GM18858 (cell line): ENCODE data around the gene SLC18A2.

Experiments used
- ATAC-seq: cut with Tn5 transposase; IDR thresholded peaks from one replicate; pipeline ENCODE4 v1.9.1; 2021; ENCODE audit not compliant: unreplicated experiment

Gene SLC18A2

DNA sequence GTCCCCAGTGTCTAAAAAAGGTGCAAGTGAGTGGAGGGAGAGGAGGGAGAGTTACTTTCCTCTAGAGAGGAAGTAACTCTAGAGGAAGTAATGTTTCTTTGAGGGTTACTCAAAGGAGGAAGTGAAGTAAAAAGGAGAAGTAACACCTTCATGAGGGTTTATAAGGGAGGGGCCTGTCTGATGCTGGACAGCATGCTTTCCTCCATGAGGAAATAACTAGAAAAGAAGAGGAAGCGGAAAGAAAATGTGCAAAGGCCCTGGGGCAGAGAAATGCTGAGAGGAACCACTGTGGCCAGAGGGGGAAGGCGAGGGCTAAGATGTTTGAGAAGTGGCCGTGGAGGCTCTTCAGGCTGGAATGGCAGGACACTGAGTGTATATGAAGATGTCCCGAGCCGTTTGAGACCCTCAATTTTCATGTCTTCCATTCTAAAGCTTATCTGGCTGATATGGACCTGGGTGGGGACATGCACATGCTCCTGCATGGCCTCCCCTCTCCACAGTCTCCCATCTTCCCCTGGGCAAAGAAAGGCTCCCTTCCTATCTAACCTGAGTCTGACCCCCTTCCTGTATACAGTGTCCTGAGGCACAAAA, 3.4 kb upstream of the SLC18A2 start:
- ATAC-seq = no peak

DNA sequence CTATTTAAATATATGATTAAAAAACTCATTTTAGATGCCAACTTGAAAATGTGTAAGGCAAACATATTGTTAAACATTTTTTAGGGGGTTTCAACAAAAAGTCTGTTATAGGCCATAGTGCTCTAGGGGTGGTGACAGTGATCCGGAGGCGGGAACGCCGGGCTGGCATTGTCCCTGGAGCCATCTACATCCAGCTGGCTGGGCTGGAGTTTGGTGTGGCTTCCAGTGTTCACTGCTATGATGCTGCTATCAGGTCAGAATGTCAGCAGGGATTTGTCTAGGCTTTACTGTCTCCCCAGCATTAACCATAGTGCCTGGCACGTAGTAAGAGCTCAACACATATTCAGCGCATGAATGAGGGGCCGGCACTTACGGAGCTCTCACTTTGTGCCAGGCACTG, 1.9 kb upstream of the SLC18A2 start:
- ATAC-seq = no peak

DNA sequence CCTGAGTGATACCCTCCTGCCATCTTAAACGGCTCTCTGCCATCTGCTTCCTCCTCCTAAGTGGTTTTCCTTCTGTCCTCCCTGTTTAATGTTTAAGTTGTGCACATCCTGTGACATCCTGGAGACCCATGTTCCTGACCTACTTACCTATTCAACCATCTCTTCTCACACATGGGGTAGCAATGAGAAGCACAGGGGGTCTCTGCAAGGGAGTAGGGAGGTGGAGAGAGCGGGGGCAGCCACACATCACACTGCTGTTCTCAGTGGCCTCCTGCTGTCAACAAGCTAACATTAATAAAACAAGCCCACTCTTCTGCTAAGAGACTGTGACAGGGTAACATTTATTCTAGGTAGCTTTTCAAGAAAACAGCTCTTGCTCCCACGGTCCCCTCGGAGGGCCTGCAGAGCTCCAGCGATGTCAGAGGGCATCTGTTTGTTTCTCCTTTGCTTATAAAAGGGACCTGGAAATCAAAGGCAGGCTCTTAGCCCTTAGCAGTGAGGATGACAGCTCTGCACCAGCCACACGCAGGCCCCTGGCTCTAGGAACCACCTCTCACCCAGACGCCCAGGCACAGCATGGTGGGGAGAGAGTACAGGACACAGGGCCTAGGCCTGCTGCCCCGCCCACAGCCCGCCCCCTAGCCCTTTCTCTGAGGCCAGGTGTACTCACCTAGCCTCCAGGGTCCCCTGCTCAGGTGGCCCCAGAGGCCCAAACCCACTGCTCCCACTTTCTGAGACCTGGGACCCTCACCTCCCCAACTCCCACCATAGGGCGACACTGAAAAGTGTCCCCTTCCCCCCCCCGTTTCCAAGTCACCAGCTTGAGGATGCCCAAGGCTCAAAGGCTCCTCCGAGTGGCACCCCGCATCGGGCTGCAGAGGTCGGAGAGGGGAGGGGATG, 943 bp upstream of the SLC18A2 start:
- ATAC-seq = no peak

DNA sequence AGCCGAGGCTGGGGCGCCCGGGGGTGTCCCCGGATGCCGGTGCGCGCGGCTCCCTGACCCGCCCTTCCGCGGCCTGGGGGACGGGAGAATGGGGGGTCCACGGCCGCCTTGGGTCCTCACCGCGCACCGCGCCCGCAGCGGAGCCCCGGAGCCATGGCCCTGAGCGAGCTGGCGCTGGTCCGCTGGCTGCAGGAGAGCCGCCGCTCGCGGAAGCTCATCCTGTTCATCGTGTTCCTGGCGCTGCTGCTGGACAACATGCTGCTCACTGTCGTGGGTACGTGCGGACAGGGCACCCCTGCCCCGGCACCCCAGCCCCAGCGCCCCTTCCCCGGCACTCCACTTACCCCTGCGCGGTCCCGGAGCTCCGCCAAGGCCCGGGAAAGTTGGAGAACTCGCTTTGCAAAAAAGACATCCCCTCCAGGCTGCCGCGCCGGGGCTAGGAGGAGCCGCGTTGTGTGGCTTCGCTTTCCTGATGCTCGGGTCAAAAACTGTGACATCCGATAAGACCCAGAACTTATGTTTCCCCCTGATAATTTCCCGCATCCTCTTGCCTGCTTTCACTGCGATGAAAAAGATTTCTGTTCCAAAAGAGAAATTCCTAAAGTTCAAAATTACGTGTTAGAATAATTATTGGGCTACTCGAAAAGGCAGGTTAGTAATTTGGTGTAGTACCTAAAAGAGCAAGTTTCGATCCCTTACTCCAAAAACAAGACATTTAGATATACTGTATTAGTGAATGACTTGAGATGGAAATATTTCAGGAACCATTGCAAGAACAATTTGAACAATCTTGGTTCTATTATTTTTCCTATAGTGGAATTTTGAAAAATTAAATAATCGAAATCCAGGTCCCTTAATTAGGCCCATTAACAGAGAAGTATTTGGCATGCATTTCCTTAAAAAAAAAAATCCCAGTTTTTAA, 888 bp downstream of the SLC18A2 start:
- no peak for ATAC-seq

DNA sequence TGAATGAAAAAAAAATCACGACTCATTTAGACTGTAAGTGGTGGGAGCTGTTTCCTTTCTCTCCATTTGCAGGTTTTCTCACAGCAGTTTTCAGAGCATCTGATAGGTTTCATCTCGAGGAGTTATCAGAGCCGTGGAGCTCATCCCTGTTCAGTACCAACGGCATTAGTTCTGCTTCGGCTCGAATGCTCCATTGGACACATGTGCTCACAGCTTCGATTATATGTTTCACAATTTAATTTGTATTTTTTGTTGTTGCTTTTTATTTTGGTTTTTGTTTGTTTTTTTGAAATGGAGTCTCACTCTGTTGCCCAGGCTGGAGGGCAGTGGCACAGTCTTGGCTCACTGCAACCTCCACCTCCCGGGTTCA, 1.5 kb downstream of the SLC18A2 start:
- no peak for ATAC-seq

DNA sequence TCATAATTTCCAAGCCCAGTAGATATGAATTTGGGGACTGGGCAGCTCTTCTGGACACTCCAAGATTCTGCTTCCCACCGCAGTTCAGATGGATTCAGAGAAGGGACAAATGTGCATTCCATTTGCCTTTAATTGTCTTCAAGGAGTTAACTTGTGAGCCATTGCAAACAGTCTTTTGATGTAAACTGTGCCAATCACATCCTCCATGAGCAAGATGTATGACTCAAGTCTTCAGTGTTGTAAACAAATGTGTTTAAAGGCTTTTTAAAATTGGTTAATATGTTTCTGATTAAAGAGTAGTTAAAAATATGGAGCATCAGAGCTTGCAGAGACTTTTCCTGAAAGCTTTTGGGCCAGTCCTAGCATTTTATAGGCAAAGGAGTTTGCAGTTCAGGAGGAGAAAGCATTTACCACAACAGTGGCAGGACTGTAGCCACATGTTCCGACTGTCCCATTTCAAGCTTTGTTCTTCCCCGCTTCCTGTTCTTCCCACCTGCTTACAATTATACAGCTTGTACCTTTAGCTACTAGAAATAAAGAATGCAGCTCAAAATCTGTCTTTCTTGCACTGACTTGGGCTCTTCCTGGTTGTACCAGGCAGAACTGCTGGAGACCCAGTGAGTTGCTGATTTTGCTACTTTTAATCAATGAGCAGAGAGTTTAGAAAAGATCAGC, 6.2 kb downstream of the SLC18A2 start:
- ATAC-seq = no peak

DNA sequence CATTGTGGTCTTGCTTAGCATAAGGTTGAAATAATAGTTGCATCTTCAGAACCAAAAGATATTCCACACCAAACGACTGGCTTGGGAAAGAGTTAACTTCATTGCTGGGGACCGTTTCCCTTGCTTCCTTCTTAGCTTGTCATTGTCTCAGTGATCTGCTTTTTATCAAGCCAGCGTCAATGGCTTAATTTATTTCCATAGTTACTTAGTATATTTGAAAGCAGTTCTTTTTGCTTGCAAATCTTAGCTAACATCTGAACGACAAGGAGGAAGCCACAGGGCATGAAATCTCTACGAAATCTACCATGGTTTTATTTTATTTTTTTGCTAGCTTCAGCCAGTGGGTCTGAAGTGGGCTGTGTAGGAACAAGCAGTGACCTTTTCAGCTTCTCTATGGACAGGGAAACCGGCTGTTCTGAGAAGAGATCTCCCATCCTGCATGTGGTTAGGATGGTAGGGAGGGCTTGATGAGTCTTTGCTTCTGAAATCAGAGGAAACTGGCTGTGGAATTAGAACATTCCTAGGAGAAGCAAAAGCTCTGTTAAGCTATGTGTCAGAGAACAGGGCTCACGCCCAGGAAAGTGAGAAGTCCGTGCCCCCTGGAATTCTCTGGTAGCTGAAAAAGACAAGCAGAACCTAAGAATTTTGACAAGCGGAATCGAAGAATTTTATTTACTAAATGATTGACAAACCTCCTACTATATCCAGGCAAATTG, 8.0 kb downstream of the SLC18A2 start:
- ATAC-seq = no peak

DNA sequence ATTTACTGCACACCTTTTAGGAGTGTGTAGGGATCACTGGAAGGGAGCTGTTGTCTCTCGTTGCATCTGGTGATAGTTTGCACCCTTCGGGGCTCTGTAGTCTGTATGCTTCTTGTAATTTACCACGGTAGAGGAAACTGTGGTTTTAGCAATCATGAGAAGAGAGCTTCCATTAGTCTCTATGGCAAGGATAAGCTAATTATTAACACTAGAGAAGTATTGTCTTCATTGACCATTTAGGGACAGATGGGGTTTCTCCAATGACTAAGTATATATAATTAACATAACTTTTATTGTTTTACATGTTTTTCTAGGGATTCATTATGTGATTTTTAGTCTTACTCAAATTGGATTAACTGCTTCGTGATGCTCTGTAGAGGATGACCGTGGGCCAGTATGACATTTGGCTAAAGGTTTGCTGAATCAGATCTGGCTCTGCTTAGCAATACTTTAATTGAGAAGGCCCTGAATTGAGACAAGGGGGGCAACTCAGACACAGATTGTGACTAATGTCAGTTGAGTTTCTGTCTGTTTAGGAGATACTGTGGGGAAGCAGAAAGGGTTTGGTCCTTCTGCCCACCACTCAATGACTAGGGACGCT, 8.7 kb downstream of the SLC18A2 start:
- ATAC-seq = no peak

DNA sequence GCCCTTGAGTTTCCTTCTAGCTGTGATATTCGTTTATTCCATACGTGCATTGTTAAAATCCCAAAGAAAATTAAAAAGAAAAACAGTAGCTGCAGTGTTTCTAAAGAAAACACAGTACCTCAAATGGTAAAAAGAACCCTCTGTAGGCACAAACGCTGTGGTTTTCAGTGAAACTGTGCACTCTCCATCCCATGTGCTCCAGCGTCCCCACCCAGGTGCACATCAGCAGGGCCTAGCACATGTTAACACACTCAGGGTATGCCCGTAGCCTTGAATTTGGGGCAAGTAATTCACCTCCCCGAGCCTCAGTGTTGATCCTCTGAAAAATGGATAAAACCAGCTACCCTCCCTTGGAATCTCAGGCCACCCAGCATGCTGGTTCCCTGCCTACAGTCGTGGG, 9.5 kb downstream of the SLC18A2 start:
- no peak for ATAC-seq

DNA sequence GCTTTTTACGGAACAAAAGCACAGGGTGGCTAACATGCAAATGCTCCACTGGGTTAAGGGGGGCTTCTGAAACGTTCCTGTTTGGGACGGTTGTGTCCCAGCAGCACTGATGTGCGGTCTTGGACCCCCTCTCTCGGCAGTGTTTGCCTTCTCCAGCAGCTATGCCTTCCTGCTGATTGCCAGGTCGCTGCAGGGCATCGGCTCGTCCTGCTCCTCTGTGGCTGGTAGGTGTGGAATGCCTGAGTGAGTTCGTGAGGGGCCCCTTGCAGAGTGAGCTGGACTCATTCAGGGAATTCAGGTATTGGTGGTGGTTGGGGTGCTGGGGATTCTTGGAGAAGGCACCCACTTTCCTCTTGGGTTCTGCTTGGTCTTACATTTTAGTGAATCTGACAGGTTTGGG, 13.0 kb downstream of the SLC18A2 start:
- no peak for ATAC-seq

DNA sequence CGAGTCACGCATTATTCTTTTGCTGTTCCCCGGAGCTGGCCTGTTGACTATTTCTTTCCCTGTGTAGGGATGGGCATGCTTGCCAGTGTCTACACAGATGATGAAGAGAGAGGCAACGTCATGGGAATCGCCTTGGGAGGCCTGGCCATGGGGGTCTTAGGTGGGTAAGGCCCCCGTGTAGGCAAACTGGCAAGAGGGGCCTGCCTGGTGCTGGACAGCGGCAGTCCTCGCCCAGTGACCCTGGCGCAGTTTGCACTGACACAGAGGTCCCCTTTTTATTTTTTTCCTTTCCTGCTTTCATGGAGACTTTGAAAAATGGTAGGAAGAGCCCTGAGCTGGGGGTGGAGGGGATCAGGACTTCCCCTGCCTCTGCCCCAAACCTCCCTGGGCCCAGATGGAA, 13.4 kb downstream of the SLC18A2 start:
- no peak for ATAC-seq

DNA sequence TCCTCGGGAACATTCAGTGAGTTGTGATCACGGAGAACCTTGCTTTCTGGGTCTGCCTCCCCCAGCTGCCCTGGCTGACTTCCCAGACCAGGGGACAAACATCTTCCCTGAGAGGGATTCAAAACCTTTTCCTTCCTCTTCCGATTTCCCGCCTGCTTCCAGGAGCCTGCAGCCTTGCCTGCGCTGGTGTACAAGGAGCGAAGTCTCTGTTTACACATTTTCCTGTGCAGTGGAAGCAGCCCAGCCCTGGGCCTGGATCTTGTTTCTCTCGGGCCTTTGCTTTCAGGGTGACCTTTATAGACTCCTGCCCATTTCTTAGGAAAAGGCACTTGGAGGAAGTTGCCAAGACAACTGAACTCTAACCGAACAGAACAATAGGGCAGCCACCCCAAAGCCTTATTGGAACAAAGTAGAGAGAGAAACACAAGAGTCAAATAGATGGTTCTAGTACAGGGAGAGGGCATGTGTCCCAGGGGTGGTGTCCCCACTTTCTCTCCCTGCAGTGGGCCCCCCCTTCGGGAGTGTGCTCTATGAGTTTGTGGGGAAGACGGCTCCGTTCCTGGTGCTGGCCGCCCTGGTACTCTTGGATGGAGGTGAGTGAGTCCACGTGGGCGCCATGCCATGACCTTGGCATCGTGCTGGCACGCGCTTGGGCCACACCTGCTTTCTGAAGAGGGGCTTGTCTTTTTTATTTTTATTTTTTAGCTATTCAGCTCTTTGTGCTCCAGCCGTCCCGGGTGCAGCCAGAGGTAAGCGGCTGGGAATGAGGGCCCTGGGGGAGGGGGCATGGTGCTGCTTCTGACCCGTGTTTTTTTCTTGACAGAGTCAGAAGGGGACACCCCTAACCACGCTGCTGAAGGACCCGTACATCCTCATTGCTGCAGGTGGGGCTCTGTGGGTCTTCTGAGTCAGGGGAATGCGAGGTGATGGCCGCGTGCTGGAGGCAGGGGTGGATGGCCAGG, 14.1 kb downstream of the SLC18A2 start:
- no peak for ATAC-seq

DNA sequence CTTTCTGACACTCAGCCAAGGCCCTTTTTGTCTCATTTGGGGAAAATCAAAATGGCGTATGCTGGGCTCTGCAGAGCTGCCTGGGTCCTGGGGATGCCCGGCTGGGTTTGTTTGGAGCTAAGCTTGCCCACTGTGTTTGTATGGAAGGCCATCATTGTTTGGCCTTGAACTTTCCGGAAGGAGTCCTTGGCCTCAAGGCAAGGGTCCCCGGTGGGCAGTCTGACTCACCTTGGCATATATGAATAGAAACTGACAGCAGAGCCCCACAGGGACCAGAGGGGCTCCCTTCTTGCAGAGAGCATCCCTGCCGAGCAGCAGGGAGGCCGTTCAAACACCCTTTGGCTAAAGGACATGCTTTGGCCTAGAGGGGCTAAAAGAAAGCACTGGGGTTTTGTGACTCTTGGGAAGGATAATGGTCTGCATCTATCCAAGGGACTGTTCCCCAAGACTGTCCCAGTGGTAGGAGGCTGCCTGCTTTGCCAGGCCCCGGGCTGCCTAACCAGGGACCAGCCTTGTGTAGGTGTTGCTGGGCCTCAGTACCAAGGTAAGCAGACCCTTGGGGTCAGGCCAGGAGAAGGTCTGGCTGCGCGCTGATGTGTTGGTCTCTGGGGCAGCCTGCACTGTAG, 15.0 kb downstream of the SLC18A2 start:
- ATAC-seq = no peak

DNA sequence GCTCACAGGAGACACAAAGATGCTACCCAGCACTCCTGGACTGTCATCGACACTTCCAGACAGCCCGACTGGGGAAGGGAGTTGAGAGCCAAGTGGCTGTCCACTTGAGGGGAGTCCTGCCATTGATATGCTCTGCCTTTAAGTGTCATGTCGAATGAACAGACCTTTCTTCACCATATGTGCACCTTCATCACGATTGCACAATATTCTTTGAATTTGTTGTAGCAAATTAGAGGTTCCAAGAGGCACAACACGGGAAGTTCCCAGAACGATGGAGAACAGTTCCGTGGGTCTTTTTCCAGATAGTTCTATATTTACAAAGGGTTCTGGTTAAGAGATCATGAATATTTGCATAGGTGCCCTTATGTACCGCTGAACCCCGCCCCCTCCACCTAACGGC, 16.0 kb downstream of the SLC18A2 start:
- no peak for ATAC-seq

DNA sequence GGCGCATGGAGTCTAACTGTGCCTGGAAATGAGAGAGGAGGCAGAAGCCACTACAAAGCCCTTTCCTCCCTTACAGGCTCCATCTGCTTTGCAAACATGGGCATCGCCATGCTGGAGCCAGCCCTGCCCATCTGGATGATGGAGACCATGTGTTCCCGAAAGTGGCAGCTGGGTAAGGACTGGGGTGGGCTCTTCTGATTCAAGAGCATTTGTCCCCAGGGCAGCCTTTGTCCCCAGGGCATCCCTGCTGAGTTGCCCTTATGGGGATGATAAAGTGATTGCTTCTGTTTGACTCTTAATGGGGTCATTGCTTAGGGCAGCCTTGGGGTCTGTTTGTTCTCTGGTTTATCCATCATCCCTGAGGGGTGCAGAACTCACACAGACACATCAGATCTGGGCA, 16.8 kb downstream of the SLC18A2 start:
- no peak for ATAC-seq

DNA sequence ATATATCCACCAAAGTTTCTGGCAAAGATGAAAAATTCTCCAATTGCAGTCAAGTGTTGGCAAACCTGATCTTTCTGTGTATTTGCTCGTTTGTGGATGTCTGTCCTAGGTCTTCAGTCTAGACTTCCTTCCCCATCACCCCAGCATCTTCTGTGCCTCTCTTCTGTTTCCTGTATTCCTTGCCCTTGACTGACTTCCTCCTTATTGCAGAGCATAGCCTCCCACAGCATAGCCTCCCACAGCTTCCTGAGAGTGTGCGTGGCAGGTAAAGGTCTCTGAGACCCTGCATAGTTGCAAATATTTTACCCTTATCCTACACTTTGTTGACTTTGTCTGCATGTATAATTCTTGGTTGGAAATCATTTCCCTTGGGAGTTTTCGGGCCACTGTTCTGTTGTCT, 18.4 kb downstream of the SLC18A2 start:
- no peak for ATAC-seq

DNA sequence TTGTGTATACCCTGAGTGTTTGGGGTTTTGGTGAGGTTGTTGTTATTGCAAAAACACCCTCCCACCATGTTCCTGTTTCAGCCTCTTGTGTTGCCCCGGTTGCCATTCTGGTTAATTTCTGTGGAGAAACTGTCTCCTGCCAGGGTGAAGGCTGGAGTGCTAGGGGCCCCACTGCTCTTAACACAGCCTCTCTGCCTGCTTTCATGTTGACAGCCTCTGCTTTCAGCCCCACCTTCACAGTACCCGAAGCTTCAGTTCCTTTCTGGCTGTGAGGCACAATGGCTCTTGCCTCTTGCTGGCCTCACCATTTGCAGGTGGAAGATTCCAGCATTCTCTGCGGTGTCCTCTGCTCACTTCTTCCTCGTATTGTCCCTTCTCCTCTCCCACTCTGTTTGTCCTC, 19.2 kb downstream of the SLC18A2 start:
- no peak for ATAC-seq

DNA sequence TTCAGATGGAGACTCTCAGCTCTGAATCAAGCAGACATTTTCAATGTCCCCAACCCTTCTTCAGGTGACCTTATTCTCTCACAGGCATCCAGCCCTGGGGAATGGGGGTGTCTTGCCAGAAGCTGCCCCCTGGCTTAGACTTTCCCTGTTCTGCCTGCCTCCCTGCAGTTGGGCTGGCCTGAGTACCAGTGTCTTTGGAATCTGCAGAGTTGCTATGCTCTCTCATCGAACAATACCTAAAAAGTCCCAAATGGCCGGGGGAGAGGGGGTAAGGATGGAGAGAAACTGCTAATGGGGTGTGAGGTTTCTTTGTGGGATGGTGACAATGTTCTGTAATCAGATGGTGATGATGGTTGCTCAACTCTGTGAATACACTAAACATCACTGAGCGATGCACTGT, 20.6 kb downstream of the SLC18A2 start:
- no peak for ATAC-seq
